HL-60 (cell line): ENCODE results near the gene MYO10.

Source experiments
- SPI1 ChIP-seq: IDR thresholded peaks from 2 replicates; pipeline ENCODE4 v1.6.1; 2012; ENCODE audit warnings: low read depth, mild to moderate bottlenecking, borderline replicate concordance
- TF ChIP-seq, protein P1 (sequence below): IDR thresholded peaks from one replicate; pipeline ENCODE4 v1.5.1; 2011; ENCODE audit warnings: low read length, control low read depth, inconsistent platforms; ENCODE audit not compliant: insufficient read depth
- TF ChIP-seq, protein P2 (sequence below): IDR thresholded peaks from 2 replicates; pipeline ENCODE4 v1.6.1; 2012; ENCODE audit warnings: low read depth; ENCODE audit not compliant: insufficient replicate concordance

- no peak for TF ChIP-seq SPI1
- TF ChIP-seq, protein P1, sequence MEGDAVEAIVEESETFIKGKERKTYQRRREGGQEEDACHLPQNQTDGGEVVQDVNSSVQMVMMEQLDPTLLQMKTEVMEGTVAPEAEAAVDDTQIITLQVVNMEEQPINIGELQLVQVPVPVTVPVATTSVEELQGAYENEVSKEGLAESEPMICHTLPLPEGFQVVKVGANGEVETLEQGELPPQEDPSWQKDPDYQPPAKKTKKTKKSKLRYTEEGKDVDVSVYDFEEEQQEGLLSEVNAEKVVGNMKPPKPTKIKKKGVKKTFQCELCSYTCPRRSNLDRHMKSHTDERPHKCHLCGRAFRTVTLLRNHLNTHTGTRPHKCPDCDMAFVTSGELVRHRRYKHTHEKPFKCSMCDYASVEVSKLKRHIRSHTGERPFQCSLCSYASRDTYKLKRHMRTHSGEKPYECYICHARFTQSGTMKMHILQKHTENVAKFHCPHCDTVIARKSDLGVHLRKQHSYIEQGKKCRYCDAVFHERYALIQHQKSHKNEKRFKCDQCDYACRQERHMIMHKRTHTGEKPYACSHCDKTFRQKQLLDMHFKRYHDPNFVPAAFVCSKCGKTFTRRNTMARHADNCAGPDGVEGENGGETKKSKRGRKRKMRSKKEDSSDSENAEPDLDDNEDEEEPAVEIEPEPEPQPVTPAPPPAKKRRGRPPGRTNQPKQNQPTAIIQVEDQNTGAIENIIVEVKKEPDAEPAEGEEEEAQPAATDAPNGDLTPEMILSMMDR: no peak
- TF ChIP-seq, protein P2, sequence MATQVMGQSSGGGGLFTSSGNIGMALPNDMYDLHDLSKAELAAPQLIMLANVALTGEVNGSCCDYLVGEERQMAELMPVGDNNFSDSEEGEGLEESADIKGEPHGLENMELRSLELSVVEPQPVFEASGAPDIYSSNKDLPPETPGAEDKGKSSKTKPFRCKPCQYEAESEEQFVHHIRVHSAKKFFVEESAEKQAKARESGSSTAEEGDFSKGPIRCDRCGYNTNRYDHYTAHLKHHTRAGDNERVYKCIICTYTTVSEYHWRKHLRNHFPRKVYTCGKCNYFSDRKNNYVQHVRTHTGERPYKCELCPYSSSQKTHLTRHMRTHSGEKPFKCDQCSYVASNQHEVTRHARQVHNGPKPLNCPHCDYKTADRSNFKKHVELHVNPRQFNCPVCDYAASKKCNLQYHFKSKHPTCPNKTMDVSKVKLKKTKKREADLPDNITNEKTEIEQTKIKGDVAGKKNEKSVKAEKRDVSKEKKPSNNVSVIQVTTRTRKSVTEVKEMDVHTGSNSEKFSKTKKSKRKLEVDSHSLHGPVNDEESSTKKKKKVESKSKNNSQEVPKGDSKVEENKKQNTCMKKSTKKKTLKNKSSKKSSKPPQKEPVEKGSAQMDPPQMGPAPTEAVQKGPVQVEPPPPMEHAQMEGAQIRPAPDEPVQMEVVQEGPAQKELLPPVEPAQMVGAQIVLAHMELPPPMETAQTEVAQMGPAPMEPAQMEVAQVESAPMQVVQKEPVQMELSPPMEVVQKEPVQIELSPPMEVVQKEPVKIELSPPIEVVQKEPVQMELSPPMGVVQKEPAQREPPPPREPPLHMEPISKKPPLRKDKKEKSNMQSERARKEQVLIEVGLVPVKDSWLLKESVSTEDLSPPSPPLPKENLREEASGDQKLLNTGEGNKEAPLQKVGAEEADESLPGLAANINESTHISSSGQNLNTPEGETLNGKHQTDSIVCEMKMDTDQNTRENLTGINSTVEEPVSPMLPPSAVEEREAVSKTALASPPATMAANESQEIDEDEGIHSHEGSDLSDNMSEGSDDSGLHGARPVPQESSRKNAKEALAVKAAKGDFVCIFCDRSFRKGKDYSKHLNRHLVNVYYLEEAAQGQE: no peak
These were observed 129.2 kb downstream of the MYO10 start for GRCh38 chr5:16806711-16807546.
